Pericardium fibroblast (primary cell): ENCODE data around the gene FNIP2. TPM values are rescaled to one million over a fixed set of nuclear protein-coding genes. Genes with fewer than 3 reads are reported as not detected.

Source experiments
- total RNA-seq: library from RNA; depleted of rRNA; stranded (reverse); fragments of >200 nt; gene quantifications from 2 replicates; pipeline ENCODE4 v1.2.3, GENCODE V29; 2015

The FNIP2 gene
- total RNA-seq = 4.6 and 10.3 TPM in 2 replicates

GRCh38 chr4:158768555-158769174, at the start of gene FNIP2:
FNIP2 (plus strand) TSS chr4:158769026; CDS start chr4:158769213, 187 bp downstream.

DNA sequence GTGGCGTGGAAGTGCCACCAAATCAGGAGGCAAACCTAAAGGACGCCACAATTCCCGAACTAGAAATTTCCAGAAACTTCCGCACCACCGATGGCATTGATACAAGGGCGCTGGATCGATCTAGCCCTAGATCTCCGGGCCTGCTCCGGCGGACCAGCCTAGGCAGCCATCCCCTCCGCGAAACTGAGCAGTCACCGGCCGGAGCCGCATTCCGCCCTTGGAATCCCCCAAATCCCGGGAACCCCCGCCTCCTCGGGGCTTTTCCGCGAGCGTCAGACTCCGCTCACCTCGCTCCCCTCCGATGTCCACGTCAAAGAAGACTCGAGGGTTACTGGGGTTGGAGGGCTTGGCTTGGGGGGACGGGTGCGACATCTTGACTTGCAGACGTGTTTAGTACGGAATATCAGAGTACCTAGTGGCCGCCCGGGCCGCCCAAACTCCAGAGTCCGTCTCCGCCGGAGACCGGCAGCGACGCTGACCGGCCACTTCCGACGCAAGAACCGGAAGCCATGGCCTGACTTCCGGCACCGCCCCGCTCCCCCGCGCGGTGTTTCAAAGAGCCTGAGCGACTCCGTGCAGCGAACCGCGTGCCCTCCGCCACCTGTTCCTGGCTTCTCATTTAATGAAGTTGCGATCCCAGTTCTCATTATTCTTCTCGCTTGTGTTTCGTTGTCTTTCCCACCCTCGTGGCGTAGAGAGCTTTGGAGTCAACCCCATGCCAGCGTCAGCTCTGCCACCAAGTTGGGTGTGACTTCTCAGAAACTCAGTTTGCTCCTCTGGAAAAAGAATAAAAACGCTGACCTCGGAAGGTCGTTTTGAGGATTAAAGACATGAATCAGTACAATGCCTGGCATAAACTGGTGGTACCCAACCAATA, 45.7 kb upstream of the FNIP2 start, which contains the start of gene PPID:
Gene PPID (minus strand): TSS at position 480 of the 877 bp plus-strand sequence. CDS start 108 bp downstream, at position 372.

Other genes starting within 250 kb of the FNIP2 start
- gene RXFP1, start 247.1 kb upstream of the FNIP2 start, total RNA-seq = 0.12 and 0.17 TPM in 2 replicates
- 9.4 and 10.5 TPM in 2 replicates for gene C4orf46, start 97.1 kb upstream of the FNIP2 start, total RNA-seq
- 14.1 and 17.7 TPM in 2 replicates for gene ETFDH, start 96.7 kb upstream of the FNIP2 start, total RNA-seq
- 12.7 and 22.6 TPM in 2 replicates for gene PPID, start 45.6 kb upstream of the FNIP2 start, total RNA-seq